ENCODE results near the gene TPD52L2.

DNA sequence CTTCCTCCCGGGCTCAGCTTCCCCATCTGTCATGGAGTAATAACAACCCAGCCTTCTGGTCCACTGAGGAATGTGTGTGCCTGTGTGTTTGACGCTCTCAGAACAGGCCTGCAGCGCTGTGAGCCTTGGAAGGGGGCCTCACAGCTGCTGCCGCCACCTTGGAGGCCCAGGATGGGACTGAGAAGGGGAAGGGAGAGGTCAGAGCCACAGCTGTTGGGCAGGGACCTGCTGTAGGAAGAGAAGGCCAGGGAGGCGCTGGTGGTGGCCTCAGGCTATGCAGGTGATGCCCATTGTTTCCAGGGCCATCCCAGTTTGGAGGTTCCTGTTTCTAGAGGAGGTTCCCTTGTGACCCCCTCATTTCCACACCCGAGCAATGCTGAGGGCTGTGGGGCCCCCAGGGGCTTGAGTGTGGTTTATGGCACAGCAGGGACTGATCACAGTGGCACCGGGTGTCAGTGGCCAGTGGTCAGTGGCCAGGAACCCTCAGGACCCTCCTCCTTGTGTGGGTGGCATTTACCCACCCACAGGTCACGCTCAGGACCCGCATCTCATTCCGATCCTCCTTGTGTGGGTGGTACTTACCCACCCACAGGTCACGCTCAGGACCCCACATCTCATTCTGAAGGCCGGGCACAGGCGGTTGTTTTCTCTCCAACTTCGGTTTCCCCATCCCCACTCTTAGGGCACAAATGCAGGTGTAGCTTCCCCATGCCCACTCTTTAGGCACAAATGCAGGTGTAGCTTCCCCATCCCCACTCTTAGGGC is 14.0 kb downstream of the TPD52L2 start:
- TF ChIP-seq, protein P1, sequence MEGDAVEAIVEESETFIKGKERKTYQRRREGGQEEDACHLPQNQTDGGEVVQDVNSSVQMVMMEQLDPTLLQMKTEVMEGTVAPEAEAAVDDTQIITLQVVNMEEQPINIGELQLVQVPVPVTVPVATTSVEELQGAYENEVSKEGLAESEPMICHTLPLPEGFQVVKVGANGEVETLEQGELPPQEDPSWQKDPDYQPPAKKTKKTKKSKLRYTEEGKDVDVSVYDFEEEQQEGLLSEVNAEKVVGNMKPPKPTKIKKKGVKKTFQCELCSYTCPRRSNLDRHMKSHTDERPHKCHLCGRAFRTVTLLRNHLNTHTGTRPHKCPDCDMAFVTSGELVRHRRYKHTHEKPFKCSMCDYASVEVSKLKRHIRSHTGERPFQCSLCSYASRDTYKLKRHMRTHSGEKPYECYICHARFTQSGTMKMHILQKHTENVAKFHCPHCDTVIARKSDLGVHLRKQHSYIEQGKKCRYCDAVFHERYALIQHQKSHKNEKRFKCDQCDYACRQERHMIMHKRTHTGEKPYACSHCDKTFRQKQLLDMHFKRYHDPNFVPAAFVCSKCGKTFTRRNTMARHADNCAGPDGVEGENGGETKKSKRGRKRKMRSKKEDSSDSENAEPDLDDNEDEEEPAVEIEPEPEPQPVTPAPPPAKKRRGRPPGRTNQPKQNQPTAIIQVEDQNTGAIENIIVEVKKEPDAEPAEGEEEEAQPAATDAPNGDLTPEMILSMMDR (IDR thresholded peaks at IDR 0.05; ENCODE audit: low read length) = no peak
- TF ChIP-seq EZH2 (IDR thresholded peaks at IDR 0.05; ENCODE audit: borderline replicate concordance, low read length) = no peak

Data from OCI-LY1 (cell line).